H1 (cell line): ENCODE data around the gene SEC22C. TPM values are rescaled to one million over a fixed set of nuclear protein-coding genes. Genes with fewer than 3 reads are reported as not detected.

Experiments used
- CEBPB ChIP-seq: IDR thresholded peaks from 2 replicates; pipeline ENCODE4 v1.6.1; 2012; ENCODE audit warnings: low read depth, low read length
- CTCF ChIP-seq, 3 experiments: IDR thresholded peaks; 1 replicate in 2 of 3; 2 replicates in 1 of 3; pipeline versions ENCODE4 v1.5.1 to v1.6.1; 2011; ENCODE audit warnings: low read length in 3 of 3, mild to moderate bottlenecking in 3 of 3, inconsistent platforms in 2 of 3, low read depth in 1 of 3, moderate library complexity in 1 of 3; ENCODE audit not compliant: insufficient read depth in 1 of 3; ENCODE audit errors: control extremely low read depth in 1 of 3
- HDAC6 ChIP-seq: IDR thresholded peaks from one replicate; pipeline ENCODE4 v1.7.1; 2012; ENCODE audit warnings: low read depth, mild to moderate bottlenecking, inconsistent platforms, low read length, moderate library complexity
- KDM4A ChIP-seq: IDR thresholded peaks from one replicate; pipeline ENCODE4 v1.7.1; 2012; ENCODE audit warnings: low read depth, mild to moderate bottlenecking, moderate library complexity, low read length, inconsistent platforms; ENCODE audit not compliant: severe bottlenecking
- SIN3A ChIP-seq, 2 experiments: IDR thresholded peaks in 1 of 2; conservative IDR thresholded peaks in 1 of 2; 2 replicates each; pipeline ENCODE4 v1.6.1; 2011 to 2012; ENCODE audit warnings: low read length in 2 of 2, improper control_type of control experiment in 1 of 2, low read depth in 1 of 2, mild to moderate bottlenecking in 1 of 2
- SUZ12 ChIP-seq: fragments of 200-600 bp; sonication (generic); IDR thresholded peaks from 2 replicates; pipeline ENCODE4 v1.6.1; 2012; ENCODE audit warnings: mild to moderate bottlenecking, inconsistent platforms, low read length, moderate library complexity, mixed read lengths
- TAF1 ChIP-seq: IDR thresholded peaks from 2 replicates; pipeline ENCODE4 v1.6.1; 2011; ENCODE audit warnings: mild to moderate bottlenecking, low read depth, low read length
- TEAD4 ChIP-seq: IDR thresholded peaks from 2 replicates; pipeline ENCODE4 v1.6.1; 2012; ENCODE audit warnings: low read depth, low read length, inconsistent platforms, mixed read lengths
- polyA plus RNA-seq, 7 experiments: library from polyadenylated mRNA; depleted of rRNA in 3 of 7; stranded (reverse) in 5 of 7; unstranded in 2 of 7; fragments of >200 nt in 5 of 7; fragments of 200-250 nt in 2 of 7; gene quantifications; 1 replicate in 5 of 7; 2 replicates in 1 of 7; 4 replicates in 1 of 7; pipeline versions ENCODE4 v1.2.1 to v1.2.3, GENCODE V29; 2011 to 2013; ENCODE audit warnings: missing spikeins in 2 of 7, mixed read lengths in 2 of 7
- total RNA-seq: library from RNA; stranded (reverse); fragmentation: NEBNext Ultra II Directional; extraction: Animal tissue kit (Norgen Biotek cat#: 25700); gene quantifications from 2 replicates; pipeline ENCODE4 v1.2.1, GENCODE V29; 2021
- TF ChIP-seq, protein P1 (sequence below): fragments of 300-600 bp; sonication (generic); IDR thresholded peaks from 2 replicates; pipeline ENCODE4 v1.7.1; 2012; ENCODE audit warnings: low read length, moderate library complexity, mild to moderate bottlenecking, inconsistent platforms; ENCODE audit not compliant: insufficient replicate concordance

SEC22C gene
- total and polyA plus RNA-seq, 2 of the 8 experiments (the other 6 are each of a cell fraction or from before 2014, with no cell fraction given): 23.4 to 38.3 TPM

DNA sequence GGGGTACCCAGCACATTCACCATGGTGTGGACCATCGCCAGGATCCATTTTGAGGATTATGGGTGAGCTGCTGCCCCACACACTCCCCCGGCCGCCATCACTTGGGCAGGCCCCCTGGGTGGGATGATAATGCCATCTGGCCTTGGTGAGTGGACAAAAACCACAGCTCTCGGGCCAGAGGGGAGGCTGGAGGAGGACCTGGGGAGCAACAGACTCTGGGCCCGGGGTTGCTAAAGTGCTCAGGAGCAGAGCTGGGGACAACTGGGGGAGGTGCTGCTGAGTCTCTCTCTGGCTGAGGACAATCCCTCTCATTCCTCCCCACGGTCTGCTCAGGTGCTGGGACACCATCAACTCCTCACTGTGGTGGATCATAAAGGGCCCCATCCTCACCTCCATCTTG, 50.3 kb downstream of the SEC22C start (continued):
- TF ChIP-seq, protein P1, sequence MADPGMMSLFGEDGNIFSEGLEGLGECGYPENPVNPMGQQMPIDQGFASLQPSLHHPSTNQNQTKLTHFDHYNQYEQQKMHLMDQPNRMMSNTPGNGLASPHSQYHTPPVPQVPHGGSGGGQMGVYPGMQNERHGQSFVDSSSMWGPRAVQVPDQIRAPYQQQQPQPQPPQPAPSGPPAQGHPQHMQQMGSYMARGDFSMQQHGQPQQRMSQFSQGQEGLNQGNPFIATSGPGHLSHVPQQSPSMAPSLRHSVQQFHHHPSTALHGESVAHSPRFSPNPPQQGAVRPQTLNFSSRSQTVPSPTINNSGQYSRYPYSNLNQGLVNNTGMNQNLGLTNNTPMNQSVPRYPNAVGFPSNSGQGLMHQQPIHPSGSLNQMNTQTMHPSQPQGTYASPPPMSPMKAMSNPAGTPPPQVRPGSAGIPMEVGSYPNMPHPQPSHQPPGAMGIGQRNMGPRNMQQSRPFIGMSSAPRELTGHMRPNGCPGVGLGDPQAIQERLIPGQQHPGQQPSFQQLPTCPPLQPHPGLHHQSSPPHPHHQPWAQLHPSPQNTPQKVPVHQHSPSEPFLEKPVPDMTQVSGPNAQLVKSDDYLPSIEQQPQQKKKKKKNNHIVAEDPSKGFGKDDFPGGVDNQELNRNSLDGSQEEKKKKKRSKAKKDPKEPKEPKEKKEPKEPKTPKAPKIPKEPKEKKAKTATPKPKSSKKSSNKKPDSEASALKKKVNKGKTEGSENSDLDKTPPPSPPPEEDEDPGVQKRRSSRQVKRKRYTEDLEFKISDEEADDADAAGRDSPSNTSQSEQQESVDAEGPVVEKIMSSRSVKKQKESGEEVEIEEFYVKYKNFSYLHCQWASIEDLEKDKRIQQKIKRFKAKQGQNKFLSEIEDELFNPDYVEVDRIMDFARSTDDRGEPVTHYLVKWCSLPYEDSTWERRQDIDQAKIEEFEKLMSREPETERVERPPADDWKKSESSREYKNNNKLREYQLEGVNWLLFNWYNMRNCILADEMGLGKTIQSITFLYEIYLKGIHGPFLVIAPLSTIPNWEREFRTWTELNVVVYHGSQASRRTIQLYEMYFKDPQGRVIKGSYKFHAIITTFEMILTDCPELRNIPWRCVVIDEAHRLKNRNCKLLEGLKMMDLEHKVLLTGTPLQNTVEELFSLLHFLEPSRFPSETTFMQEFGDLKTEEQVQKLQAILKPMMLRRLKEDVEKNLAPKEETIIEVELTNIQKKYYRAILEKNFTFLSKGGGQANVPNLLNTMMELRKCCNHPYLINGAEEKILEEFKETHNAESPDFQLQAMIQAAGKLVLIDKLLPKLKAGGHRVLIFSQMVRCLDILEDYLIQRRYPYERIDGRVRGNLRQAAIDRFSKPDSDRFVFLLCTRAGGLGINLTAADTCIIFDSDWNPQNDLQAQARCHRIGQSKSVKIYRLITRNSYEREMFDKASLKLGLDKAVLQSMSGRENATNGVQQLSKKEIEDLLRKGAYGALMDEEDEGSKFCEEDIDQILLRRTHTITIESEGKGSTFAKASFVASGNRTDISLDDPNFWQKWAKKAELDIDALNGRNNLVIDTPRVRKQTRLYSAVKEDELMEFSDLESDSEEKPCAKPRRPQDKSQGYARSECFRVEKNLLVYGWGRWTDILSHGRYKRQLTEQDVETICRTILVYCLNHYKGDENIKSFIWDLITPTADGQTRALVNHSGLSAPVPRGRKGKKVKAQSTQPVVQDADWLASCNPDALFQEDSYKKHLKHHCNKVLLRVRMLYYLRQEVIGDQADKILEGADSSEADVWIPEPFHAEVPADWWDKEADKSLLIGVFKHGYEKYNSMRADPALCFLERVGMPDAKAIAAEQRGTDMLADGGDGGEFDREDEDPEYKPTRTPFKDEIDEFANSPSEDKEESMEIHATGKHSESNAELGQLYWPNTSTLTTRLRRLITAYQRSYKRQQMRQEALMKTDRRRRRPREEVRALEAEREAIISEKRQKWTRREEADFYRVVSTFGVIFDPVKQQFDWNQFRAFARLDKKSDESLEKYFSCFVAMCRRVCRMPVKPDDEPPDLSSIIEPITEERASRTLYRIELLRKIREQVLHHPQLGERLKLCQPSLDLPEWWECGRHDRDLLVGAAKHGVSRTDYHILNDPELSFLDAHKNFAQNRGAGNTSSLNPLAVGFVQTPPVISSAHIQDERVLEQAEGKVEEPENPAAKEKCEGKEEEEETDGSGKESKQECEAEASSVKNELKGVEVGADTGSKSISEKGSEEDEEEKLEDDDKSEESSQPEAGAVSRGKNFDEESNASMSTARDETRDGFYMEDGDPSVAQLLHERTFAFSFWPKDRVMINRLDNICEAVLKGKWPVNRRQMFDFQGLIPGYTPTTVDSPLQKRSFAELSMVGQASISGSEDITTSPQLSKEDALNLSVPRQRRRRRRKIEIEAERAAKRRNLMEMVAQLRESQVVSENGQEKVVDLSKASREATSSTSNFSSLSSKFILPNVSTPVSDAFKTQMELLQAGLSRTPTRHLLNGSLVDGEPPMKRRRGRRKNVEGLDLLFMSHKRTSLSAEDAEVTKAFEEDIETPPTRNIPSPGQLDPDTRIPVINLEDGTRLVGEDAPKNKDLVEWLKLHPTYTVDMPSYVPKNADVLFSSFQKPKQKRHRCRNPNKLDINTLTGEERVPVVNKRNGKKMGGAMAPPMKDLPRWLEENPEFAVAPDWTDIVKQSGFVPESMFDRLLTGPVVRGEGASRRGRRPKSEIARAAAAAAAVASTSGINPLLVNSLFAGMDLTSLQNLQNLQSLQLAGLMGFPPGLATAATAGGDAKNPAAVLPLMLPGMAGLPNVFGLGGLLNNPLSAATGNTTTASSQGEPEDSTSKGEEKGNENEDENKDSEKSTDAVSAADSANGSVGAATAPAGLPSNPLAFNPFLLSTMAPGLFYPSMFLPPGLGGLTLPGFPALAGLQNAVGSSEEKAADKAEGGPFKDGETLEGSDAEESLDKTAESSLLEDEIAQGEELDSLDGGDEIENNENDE: no peak
- no peak for TF ChIP-seq CTCF (IDR thresholded peaks at IDR 0.05; ENCODE audit: control extremely low read depth in 1 of 3, insufficient read depth in 1 of 3, low read depth in 1 of 3, low read length in 3 of 3)
- TF ChIP-seq CEBPB: no peak
- TF ChIP-seq TEAD4: no peak
- TF ChIP-seq SUZ12: no peak
- no peak for TF ChIP-seq HDAC6
- TF ChIP-seq SIN3A (conservative IDR thresholded peaks at IDR 0.05 in 1 of 2, IDR thresholded peaks at IDR 0.05 in 1 of 2; ENCODE audit: low read depth in 1 of 2, low read length in 2 of 2): no peak
- TF ChIP-seq TAF1: no peak
- TF ChIP-seq KDM4A: no peak
